ENCODE data around the gene PDE2A. TPM values are rescaled to one million over a fixed set of nuclear protein-coding genes. Genes with fewer than 3 reads are reported as not detected.

Gene PDE2A
- total and polyA plus RNA-seq, 5 donors, result 32.1 to 43.9 (median 37.1) TPM

DNA sequence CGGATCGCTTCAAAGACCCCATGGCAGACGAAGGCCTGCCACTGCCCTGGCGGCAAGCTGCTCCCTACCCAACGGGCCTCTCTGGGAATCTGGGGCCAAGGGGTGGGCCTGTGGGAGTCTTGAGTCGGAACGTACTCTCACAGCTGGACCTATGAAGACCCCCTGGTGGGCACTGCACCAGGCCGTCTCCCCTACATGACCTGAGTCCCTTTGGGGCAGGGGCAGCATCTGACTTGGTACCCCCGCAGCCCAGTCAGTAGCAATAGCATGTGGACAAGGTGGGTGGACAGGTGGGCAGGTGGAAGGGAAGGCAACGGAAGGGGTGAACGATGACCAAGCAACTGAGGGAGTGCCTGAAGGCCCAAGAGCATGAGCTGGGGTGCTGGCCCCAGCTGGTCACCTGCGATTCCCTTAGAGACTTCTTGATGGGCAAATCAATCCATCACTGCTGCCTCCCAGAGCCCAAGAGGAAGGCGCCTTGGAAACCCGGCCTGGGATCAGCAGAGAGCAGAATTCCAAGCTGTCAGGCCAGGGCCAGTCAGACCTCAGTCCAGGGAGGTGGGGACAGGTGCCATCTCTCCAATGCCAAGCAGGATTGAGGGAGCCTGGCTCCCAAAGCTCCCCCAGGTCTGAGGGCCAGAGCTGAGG lies 42.7 kb upstream of the PDE2A start:
- H3K27me3 ChIP-seq (ENCODE audit: control insufficient read depth, insufficient read depth), result no peaks in the 10 kb centered on the region
- H3K4me1 ChIP-seq (ENCODE audit: control insufficient read depth, insufficient read depth, low read length), result peaks cover 22% of the 10 kb centered on the region
- intact Hi-C loops (cut with DNase I), result no loop called here
- H3K27ac ChIP-seq (ENCODE audit: low read length), result no peak overlapping the region
- H3K9me3 ChIP-seq (ENCODE audit: control insufficient read depth, low read length), result no peaks in the 10 kb centered on the region
- no peak overlapping the region for H3K4me3 ChIP-seq (ENCODE audit: low read length)
- 87% methylated on average over 14 of the region's 14 CpGs for WGBS
- DNase-seq (peak in 2 of 3 donors; percentile 30 to 60), ATAC-seq (no peak)

DNA sequence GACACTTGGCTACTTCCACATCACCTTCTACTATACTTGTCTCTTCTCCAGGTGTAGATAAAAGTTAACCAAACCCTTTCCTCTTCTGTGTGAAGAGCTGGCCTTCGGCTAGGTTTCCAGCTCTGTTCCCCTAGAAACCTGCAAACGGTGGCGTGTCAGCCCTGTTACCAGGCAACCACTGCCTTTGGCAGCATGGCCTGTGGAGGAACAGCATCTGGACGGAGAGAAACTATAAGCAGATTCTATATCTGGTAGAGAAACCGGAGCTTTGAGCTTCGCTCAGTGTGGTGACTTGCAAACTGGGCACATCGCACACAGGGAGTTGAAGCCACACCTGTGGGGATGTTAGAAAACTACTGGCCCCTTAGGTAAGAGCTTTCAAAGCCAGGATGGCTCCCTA lies 42.1 kb upstream of the PDE2A start:
- Histone ChIP-seq H3K4me1 (ENCODE audit: control insufficient read depth, insufficient read depth, low read length) (peaks cover 22% of the 10 kb centered on the region), H3K27ac (ENCODE audit: low read length) (no peak overlapping the region), H3K4me3 (ENCODE audit: low read length) (no peak overlapping the region), H3K9me3 (ENCODE audit: control insufficient read depth, low read length) (no peaks in the 10 kb centered on the region), H3K27me3 (ENCODE audit: control insufficient read depth, insufficient read depth) (no peaks in the 10 kb centered on the region)
- ATAC-seq (no peak), DNase-seq (peak in 2 of 3 donors; percentile 32 to 37)
- intact Hi-C loops (cut with DNase I), result no loop called here
- WGBS, result 48% methylated on average over 7 of the region's 7 CpGs

DNA sequence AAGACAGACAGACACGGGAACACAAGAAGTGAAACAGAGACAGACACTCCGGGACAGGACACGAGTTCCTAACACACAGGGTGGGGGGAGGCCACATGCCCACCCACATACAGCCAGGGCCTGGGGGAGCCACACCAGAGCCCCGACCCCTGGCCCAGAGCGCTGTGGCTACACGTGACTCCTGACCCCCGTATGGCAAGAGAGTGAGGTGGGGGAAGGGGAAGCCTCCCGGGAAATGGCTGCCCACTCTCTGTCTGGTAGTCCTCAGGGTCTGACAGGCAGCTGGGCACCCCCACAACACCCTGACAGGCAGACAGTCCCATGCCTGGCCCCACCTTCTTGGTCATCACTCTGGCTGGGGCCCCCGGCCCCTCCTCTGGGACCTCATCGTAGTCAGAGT lies 38.6 kb upstream of the PDE2A start:
- 50% methylated on average over 10 of the region's 10 CpGs for WGBS

DNA sequence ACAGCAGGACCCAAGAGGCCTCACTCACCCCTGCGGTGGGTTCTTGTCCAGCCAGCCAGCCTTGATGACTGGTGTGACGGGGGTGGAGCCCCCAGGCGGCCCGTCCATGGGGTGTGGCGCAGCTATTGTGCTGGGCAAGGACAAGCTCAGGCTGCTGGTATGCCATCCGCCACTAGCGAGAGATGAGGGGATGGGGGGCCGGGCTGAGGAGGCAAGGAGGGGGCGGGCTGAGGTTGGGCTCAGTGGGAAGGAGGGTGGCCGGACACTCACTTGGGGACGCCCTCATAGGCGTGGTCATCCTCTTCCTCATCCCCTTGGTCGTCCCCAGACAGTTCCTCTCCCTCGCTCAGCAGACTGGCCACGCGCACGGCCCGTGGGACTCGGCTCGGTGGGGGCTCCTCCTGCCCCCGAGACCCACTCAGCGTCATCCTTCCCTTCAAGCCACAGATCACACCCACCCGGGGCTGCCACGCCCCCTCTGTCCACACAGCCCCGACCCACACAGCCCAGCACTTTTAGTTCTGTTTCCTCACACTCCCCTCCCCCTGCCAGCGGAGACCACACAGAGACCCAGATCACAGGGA lies 38.0 kb upstream of the PDE2A start:
- peak; percentile 75 to 93 (median 89) for DNase-seq
- 46% methylated on average over 26 of the region's 26 CpGs for WGBS
- no peaks in the 10 kb centered on the region for H3K9me3 ChIP-seq (ENCODE audit: control insufficient read depth, low read length)
- ATAC-seq, result peak; percentile 53 to 69
- intact Hi-C loops (cut with DNase I), result no loop called here
- no peak overlapping the region for H3K27ac ChIP-seq (ENCODE audit: low read length)
- peaks cover 6% of the 10 kb centered on the region for H3K4me1 ChIP-seq (ENCODE audit: control insufficient read depth, insufficient read depth, low read length)
- no peak overlapping the region for H3K4me3 ChIP-seq (ENCODE audit: low read length)
- no peaks in the 10 kb centered on the region for H3K27me3 ChIP-seq (ENCODE audit: control insufficient read depth, insufficient read depth)

More for the DNA sequence above, 38.6 kb upstream of the PDE2A start:
- Histone ChIP-seq H3K27me3 (ENCODE audit: control insufficient read depth, insufficient read depth) (no peaks in the 10 kb centered on the region), H3K4me3 (ENCODE audit: low read length) (no peak overlapping the region), H3K9me3 (ENCODE audit: control insufficient read depth, low read length) (no peaks in the 10 kb centered on the region), H3K27ac (ENCODE audit: low read length) (no peak overlapping the region), H3K4me1 (ENCODE audit: control insufficient read depth, insufficient read depth, low read length) (peaks cover 6% of the 10 kb centered on the region)
- intact Hi-C loops (cut with DNase I), result no loop called here
- peak in 1 of 3 donors; percentile 55 for DNase-seq
- ATAC-seq, result peak in 1 of 2 donors; percentile 7

DNA sequence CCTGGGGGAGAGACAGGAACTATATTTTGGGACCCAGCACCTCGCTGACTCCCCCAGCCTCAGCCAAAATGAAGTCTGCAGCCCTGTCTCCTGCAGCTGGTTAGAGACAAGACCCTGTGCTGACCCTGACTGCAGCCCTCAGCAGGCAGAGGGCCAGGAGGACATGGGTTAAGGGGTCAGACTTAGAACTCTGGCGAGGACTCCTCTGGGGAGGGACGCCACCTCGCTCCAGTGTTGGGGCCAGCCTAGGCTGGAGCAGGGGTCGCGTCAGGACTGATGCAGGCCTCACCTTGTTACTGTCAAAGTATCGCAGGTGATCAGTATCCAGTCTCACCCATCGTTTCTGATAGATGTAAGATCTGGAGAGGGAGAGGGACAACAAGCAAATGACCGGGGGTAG lies 36.9 kb upstream of the PDE2A start:
- intact Hi-C loops (cut with DNase I), result no loop called here
- Histone ChIP-seq H3K27me3 (ENCODE audit: control insufficient read depth, insufficient read depth) (no peaks in the 10 kb centered on the region), H3K4me3 (ENCODE audit: low read length) (no peak overlapping the region), H3K27ac (ENCODE audit: low read length) (no peak overlapping the region), H3K4me1 (ENCODE audit: control insufficient read depth, insufficient read depth, low read length) (no peaks in the 10 kb centered on the region), H3K9me3 (ENCODE audit: control insufficient read depth, low read length) (no peaks in the 10 kb centered on the region)
- WGBS, result 85% methylated on average over 9 of the region's 9 CpGs
- ATAC-seq (no peak), DNase-seq (peak in 1 of 3 donors; percentile 29)

DNA sequence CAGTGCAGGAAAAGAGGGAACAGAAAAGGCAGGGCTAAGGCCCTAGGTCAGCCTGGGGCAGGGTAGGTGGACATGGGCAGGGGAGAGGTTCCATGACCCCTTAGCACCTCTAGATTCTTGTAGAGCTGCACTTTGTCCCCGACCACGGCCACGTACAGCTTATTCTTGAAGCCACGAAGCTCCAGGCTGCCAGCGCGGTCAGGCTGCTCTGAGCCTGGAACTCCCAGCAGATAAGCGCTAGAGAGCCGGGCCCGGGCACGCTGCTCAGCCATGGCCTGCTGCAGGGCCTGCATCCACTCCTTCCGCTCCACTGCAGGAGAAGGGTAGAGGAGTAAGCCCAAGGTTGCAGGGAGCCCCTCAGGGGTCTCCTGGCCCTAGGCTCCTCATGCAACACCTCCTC lies 36.1 kb upstream of the PDE2A start:
- H3K27me3 ChIP-seq (ENCODE audit: control insufficient read depth, insufficient read depth), result no peaks in the 10 kb centered on the region
- intact Hi-C loops (cut with DNase I), result no loop called here
- WGBS, result 91% methylated on average over 11 of the region's 11 CpGs
- H3K9me3 ChIP-seq (ENCODE audit: control insufficient read depth, low read length), result no peaks in the 10 kb centered on the region
- DNase-seq (peak in 1 of 3 donors; percentile 42), ATAC-seq (no peak)
- H3K4me1 ChIP-seq (ENCODE audit: control insufficient read depth, insufficient read depth, low read length), result no peaks in the 10 kb centered on the region
- H3K4me3 ChIP-seq (ENCODE audit: low read length), result no peak overlapping the region
- H3K27ac ChIP-seq (ENCODE audit: low read length), result no peak overlapping the region

DNA sequence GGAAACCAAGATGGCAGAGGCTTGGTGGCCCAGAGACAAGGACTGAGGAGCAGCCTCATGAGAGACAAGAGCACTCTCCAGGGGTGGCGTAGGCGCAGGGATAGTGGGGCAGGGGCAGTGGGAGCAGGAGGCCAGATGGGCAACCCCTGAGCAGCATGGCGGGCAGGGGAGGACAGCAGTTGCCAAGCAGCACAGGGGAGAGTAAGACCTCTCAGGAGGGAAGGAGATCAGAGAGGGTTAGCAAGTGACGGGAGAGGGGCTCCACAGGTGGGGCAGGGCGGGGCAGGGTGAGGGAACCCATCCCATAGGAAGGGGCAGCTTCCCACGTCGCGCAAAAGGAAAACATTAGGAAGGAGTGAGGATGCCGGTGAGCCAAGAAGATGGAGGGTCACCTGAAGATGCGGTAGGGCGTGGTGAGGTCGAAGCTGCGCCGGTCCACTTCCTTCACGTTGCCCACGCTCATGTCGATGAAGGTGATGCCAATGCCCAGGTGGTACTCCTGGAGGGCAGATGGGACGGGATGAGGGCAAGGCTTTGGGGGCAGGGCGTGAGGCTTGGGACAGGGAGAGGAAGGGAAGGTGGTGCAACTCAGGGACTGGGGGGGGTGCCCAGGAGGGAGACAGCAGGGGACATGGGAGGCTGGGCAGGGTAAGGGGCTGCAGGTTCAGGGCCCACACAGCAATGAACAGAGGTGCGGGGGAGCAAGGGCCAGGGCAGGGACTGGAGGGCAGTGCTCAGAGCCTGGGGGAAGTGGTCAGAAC lies 35.4 kb upstream of the PDE2A start:
- Histone ChIP-seq H3K4me1 (ENCODE audit: control insufficient read depth, insufficient read depth, low read length) (no peaks in the 10 kb centered on the region), H3K9me3 (ENCODE audit: control insufficient read depth, low read length) (no peaks in the 10 kb centered on the region), H3K27ac (ENCODE audit: low read length) (no peak overlapping the region), H3K4me3 (ENCODE audit: low read length) (no peak overlapping the region), H3K27me3 (ENCODE audit: control insufficient read depth, insufficient read depth) (no peaks in the 10 kb centered on the region)
- WGBS, result 95% methylated on average over 20 of the region's 20 CpGs
- intact Hi-C loops (cut with DNase I), result no loop called here
- DNase-seq (peak in 2 of 3 donors; percentile 32 to 56), ATAC-seq (no peak)

DNA sequence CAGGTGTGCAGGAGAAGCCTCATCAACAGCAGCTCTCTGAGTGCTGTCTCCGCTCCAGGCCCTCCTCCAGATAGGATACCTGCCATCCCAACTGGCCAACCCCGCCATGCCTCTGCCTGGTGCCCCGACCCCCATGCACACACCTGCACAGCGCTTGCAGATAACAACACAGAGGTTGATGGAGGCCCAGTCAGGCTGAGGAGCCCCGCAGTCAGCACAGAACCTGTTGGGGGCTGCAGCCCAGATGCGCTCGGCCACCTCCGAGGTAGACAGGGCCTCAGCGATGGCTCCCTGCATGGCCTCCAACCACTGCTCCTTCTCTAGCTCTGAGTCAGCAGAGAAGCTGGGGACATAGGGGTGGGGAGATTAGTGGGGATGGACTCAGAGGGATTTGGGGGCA lies 32.8 kb upstream of the PDE2A start:
- peak in 1 of 3 donors; percentile 18 for DNase-seq
- H3K27me3 ChIP-seq (ENCODE audit: control insufficient read depth, insufficient read depth), result no peaks in the 10 kb centered on the region
- no peak overlapping the region for H3K4me3 ChIP-seq (ENCODE audit: low read length)
- no peak overlapping the region for H3K27ac ChIP-seq (ENCODE audit: low read length)
- no peaks in the 10 kb centered on the region for H3K9me3 ChIP-seq (ENCODE audit: control insufficient read depth, low read length)
- H3K4me1 ChIP-seq (ENCODE audit: control insufficient read depth, insufficient read depth, low read length), result no peaks in the 10 kb centered on the region
- WGBS, result 96% methylated on average over 9 of the region's 9 CpGs
- ATAC-seq, result no peak
- intact Hi-C loops (cut with DNase I), result no loop called here

DNA sequence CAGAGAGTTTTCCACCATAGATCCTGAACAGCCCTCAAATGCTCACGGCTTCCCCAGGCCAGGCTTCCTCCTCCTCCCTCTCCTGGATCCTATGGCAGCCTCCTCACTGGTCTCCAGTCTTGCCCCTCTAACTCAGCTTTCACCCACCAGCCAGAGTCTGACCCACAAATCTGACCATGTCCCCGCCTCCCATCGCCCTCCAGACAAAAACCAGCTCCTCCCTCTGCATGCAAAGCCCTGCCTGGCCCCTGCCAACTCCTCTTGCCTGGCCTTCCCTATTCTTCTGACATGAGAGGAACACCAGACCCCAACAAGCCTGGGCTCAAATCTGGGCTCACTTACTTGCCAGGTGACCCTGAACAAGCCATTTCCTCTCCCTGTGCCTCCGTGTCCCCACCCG lies 32.4 kb upstream of the PDE2A start:
- H3K27me3 ChIP-seq (ENCODE audit: control insufficient read depth, insufficient read depth), result no peaks in the 10 kb centered on the region
- no peak overlapping the region for H3K27ac ChIP-seq (ENCODE audit: low read length)
- H3K4me1 ChIP-seq (ENCODE audit: control insufficient read depth, insufficient read depth, low read length), result no peaks in the 10 kb centered on the region
- intact Hi-C loops (cut with DNase I), result no loop called here
- DNase-seq (peak in 1 of 3 donors; percentile 38), ATAC-seq (no peak)
- WGBS, result 82% methylated on average over 5 of the region's 5 CpGs
- no peaks in the 10 kb centered on the region for H3K9me3 ChIP-seq (ENCODE audit: control insufficient read depth, low read length)
- H3K4me3 ChIP-seq (ENCODE audit: low read length), result no peak overlapping the region

DNA sequence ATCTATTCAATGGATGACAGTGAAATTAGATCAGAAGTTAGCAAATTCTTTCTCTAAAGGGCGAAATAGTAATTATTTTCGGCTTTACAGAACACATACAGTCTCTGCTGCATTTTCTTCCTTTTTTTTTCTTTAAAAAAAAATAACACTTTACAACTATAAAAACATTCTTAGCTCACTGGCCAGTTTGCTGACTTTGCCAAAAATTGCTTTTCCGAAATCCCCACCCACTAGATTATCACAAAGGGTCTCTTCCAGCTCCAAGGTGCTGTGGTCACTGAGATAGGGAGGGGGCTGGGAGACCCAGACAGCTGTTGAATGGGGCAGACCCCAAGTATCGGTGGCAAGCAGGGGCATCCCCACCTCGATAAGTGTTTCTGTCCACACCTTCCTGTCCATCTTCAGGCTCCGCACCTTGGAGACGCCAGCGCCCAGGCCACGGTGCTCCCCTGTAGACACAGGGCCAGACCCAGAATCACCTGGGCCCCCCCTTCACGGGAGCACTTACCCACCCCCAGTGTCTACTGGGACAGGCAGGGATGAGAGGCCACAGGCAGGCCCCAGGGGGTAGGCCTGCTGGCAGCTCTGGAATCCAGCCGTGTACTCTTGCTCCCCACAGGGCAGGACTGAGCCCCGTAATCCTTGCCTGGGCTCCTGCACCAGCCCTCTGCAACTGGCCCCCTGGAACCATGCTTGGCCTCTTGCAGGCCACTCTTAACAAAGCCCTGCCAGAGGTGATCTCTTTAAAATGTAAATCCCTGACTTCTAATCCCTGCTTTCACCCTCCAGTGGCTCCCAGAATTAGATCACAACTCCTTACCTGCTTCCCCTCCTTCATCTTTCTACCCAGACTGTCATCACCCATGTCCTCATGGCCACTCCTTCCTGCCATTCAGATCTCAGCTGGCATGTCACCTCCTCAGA lies 31.5 kb upstream of the PDE2A start:
- H3K4me1 ChIP-seq (ENCODE audit: control insufficient read depth, insufficient read depth, low read length), result no peaks in the 10 kb centered on the region
- H3K9me3 ChIP-seq (ENCODE audit: control insufficient read depth, low read length), result no peaks in the 10 kb centered on the region
- H3K27ac ChIP-seq (ENCODE audit: low read length), result no peak overlapping the region
- ATAC-seq, result no peak
- H3K4me3 ChIP-seq (ENCODE audit: low read length), result no peak overlapping the region
- DNase-seq, result peak in 2 of 3 donors; percentile 33 to 54
- 72% methylated on average over 12 of the region's 12 CpGs for WGBS
- H3K27me3 ChIP-seq (ENCODE audit: control insufficient read depth, insufficient read depth), result no peaks in the 10 kb centered on the region
- intact Hi-C loops (cut with DNase I), result no loop called here
